ENCODE results near the gene AGBL1.

AGBL1 gene

GRCh38 chr15:86741917-86742316 is 662.2 kb downstream of the AGBL1 start:
- no peak overlapping the region for H3K4me3 ChIP-seq (ENCODE audit: low read depth, low read length)
- TF ChIP-seq CTCF (IDR thresholded peaks at IDR 0.05; ENCODE audit: insufficient read depth, low read length, missing control alignments): no peak
- ChIA-PET CTCF (no interaction called here), POLR2A (no interaction called here)
- DNase-seq (ENCODE audit: low read depth, low spot score): no peak

GRCh38 chr15:86743283-86743903 is 663.7 kb downstream of the AGBL1 start:
- no peak for DNase-seq (ENCODE audit: low read depth, low spot score)
- CTCF ChIA-PET: interaction anchor here (1.1 kb wide), 1 partner anchor 22 kb away, joined by 3 read pairs; no protein-coding TSS in a partner anchor
- H3K4me3 ChIP-seq (ENCODE audit: low read depth, low read length): no peak overlapping the region
- peak; percentile 7 for TF ChIP-seq CTCF (IDR thresholded peaks at IDR 0.05; ENCODE audit: insufficient read depth, low read length, missing control alignments)
- POLR2A ChIA-PET: no interaction called here

GRCh38 chr15:86744198-86744780 is 664.6 kb downstream of the AGBL1 start:
- CTCF ChIA-PET: no interaction called here
- POLR2A ChIA-PET: no interaction called here
- H3K4me3 ChIP-seq (ENCODE audit: low read depth, low read length): no peak overlapping the region
- no peak for TF ChIP-seq CTCF (IDR thresholded peaks at IDR 0.05; ENCODE audit: insufficient read depth, low read length, missing control alignments)
- DNase-seq (ENCODE audit: low read depth, low spot score): no peak

GRCh38 chr15:86751116-86751515 is 671.4 kb downstream of the AGBL1 start:
- ChIA-PET POLR2A (no interaction called here), CTCF (no interaction called here)
- no peak for TF ChIP-seq CTCF (IDR thresholded peaks at IDR 0.05; ENCODE audit: insufficient read depth, low read length, missing control alignments)

GRCh38 chr15:86754846-86755245 is 675.2 kb downstream of the AGBL1 start:
- no peak for TF ChIP-seq CTCF (IDR thresholded peaks at IDR 0.05; ENCODE audit: insufficient read depth, low read length, missing control alignments)
- POLR2A ChIA-PET: no interaction called here
- DNase-seq (ENCODE audit: low read depth, low spot score): no peak
- CTCF ChIA-PET: no interaction called here
- H3K4me3 ChIP-seq (ENCODE audit: low read depth, low read length): no peak overlapping the region

More at GRCh38 chr15:86751116-86751515, 671.4 kb downstream of the AGBL1 start:
- H3K4me3 ChIP-seq (ENCODE audit: low read depth, low read length): no peak overlapping the region
- no peak for DNase-seq (ENCODE audit: low read depth, low spot score)

GRCh38 chr15:86756688-86757087 is 677.0 kb downstream of the AGBL1 start:
- ChIA-PET CTCF (no interaction called here), POLR2A (no interaction called here)
- H3K4me3 ChIP-seq (ENCODE audit: low read depth, low read length): no peak overlapping the region
- no peak for DNase-seq (ENCODE audit: low read depth, low spot score)
- TF ChIP-seq CTCF (IDR thresholded peaks at IDR 0.05; ENCODE audit: insufficient read depth, low read length, missing control alignments): no peak
